ENCODE data around the gene TXNDC11.

TXNDC11 gene

DNA sequence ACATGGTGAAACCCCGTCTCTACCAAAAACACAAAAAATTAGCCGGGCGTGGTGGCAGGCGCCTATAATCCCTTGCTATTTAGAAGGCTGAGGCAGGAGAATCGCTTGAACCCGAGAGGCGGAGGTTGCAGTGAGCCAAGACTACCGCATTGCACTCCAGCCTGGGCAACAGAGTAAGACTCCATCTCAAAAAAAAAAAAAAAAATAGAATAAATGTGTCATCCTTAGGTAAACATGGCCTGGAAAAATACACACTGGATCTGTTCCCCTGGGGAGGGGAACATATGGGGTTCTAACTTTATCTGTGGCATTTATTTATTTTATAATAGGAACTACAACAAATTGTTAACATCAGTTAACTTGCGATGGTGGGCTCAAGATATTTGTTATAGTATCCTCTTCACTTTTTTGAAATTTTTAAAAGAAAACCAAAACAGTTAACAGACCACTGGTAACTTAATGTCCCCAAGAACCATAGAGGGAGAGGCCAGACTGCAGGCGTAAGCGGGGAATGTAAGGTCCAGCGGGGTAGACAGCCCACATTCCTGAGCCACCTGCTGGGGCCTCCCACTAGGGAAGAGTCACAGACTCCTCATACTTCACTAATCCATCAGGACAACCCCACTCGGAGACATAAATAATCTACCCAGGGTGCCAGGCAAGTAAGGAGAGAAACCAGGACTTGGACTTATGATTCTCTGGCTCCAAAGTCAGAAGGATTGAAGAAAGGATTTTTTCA, 12.5 kb upstream of the TXNDC11 start:
- DNase-seq (ENCODE audit: low spot score): no peak

DNA sequence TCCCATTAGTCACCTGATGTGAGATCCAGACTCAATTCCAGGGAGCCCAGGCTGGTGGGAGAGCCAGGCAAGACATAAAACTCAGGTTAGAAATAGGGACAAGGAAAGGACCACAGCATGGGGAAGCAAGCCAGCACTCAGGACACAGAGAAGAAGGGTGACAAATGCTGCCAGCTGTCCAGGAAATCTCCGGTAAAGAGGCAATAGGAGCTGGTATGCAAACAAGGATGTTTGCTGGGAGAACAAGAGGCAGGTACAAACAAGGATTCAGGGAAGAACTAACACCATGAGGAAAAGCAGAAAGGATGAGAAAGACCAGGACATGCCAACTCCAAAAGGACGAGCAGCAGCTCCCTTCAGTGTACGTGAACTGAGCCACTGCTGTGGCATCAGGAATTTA, 10.2 kb upstream of the TXNDC11 start:
- DNase-seq (ENCODE audit: low spot score): no peak

DNA sequence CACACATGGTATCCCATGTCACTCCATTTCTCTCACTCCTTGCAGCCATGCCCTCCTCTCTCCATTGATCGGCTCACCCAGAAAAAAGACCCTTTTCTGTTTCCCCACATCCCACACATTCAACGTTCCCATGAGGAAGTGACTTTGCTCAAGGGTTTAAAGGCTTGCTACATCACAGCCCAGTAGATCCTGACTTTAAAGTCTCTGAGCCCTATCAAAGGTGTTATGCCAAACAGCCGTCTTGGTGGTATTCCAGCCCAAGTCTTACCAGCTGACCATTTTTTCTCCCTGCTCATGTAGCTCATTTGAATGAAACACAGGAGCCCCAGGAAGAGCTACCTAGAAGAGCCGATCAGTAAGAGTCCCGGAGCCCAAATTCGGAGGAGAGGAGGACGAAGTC, 7.4 kb upstream of the TXNDC11 start:
- no peak for DNase-seq (ENCODE audit: low spot score)

DNA sequence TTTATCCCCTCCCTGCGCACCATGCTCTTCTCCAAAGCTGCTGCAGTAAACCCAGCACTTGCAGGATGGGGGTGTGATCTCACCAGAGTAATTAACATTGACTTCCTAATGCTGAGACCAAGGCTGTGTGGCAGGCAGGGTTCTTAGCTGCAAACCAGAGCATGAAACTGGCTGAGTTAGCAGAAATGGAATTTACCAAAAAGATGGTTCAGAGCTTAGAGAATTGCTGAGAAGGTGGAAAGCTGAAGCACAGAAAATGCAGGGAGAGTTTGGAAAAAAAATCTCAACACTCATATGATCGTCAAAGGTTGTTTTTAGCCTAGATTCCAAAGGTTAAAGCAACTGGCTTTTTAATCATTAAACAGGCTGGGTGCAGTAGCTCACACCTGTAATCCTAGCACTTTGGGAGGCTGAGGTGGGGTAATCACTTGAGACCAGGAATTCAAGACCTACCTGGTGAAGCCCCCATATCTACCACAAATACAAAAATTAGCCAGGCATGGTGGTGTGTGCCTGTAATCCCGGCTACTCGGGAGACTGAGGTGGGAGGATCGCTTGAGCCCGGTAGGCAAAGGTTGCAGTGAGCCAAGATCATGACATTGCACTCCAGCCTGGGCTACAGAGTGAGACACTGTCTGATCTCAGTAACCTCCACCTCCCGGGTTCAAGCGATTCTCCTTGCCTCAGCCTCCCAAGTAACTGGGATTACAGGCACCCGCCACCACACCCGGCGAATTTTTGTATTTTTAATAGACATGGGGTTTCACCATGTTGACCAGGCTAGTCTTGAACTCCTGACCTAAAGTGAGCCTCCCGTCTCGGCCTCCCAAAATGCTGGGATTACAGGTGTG, 6.0 kb upstream of the TXNDC11 start:
- DNase-seq (ENCODE audit: low spot score): no peak

DNA sequence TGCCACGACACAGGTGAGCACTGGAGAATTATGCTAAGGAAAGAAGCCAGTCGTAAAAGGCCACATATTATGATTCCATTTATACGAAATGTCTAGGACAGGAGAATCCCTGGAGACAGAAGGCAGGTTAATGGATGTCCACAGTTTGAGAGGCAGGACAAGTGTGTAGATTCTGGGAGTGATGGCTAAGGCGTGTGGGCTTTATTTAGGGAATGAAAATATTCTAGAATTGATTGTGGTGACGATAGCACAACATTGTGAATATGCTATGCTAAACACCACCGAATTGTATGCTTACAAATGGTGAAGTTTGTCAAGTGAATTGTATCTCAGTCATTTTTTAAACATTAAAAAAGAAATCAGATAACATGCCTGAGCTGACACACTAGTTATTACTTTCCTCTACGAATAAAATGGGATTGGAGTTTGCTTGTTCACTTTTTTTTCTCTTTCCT, 5.3 kb upstream of the TXNDC11 start:
- DNase-seq (ENCODE audit: low spot score): no peak

DNA sequence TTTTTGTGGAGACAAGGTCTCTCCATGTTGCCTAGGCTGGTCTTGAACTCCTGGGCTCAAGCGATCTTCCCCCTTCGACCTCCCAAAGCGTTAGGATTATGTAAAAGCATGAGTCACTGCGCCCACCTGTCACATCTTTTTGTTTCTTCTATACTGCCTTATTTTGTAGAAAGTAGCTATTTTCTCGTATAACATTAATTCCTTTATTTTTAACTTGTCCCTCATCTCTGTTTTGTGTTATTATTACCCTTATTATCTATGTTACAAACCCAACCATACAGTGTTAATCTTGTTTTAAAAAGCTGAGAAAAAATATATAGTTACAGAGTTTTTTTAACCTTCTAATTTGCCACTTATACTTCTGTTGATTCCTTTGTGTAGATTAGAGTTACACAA, 1.4 kb upstream of the TXNDC11 start:
- DNase-seq (ENCODE audit: low spot score): no peak

DNA sequence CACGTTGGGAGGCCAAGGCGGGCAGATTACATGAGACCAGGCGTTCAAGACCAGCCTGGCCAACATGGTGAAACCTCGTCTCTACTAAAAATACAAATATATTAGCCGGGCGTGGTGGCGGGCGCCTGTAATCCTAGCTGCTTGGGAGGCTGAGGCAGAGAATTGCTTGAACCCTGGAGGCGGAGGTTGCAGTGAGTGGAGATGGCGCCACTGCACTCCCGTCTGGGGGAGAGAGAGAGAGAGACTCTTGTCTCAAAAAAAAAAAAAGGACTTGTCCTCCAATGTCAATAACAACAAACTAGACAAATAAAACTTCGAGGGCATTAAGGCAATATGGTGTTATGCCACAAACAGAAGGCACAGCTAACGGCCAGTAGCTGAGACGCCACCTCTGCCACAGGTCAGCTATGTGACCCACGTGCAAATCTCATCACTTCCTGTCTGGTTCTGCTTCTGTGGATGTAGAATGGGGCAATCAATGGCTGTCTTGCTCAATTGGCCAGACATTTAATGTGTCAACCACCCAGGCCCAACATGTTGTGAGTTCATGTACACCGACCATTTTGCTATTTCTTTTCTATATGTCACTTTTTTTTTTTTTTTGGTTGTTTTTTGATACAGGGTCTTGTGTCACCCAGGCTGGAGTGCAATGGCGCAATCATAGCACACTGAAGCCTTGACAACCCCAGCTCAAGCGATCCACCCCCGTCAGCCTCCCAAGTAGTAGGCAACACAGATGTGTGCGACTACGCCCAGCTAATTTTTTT, 834 bp upstream of the TXNDC11 start:
- peak; percentile 58 for DNase-seq (ENCODE audit: low spot score)

DNA sequence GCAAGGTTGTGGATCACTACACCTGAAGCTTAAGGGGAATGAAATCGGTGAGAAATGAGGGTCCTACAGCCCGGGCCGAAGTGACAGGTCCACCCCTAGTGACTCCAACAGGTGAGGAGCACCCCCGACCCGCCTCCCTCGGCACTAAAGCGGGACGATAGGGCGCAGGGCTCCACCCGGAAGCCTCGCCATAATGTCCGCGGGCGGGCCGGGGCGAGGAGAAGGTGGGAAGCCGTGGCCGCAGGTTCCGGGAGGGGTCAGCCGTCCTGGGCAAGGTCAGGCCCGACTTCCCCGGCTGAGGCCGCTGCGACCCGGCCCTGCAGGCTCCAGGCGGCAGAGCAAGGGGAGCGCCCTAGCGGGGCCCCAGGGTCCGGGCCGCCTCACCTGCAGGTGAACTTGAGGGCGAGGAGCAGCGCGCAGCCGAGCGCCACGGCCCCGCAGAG, 543 bp downstream of the TXNDC11 start:
- peak; percentile 14 for DNase-seq (ENCODE audit: low spot score)

DNA sequence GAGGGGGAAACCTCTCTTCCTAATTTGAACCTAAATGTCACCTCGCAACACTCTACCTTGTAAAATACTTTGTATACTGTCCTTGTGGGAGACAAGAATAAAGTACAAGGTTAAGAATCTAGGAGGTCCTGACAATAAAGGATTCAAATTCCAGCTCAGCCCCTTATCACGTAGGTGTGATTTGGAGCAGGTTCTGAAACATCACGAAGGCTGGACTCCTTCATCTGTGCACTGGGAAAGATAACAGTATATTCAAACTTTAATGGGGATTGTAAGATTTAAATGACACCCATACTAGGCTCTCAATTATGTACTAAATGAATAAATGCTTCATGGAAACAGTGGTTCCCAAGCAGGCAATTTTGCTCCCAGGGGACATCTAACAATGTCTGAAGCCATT, 2.1 kb downstream of the TXNDC11 start:
- no peak for DNase-seq (ENCODE audit: low spot score)

DNA sequence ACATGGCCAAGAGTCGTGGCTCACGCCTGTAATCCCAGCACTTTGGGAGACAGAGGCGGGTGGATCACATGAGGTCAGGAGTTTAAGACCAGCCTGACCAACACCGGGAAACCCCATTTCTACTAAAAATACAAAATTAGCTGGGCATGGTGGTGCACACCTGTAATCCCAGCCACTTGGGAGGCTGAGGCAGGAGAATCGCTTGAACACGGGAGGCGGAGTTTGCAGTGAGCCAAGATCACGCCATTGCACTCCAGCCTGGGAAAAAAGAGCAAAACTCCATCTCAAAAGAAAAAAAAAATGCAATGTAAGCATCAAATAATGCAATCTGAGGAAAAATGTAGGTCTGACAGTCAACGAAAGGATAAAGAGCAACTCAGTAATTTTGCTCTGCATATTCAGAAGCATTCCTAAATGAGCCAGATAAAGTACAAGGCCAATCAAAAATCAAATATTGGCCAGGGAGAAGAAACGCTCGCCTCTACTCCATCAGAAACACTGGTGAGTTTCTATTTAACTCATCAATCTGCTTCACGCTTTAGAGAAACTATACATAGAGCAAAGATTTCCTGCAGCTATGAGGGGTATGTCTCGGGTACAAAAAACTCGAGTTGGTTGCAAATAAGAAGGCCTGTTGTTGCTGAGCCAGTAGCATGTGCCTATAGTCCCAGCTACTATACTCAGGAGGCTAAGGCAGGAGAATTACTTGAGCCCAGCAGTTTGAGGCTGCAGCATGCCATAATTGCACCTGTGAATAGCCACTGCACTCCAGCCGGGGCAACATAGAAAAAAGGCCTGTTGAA, 3.7 kb downstream of the TXNDC11 start:
- DNase-seq (ENCODE audit: low spot score): no peak

DNA sequence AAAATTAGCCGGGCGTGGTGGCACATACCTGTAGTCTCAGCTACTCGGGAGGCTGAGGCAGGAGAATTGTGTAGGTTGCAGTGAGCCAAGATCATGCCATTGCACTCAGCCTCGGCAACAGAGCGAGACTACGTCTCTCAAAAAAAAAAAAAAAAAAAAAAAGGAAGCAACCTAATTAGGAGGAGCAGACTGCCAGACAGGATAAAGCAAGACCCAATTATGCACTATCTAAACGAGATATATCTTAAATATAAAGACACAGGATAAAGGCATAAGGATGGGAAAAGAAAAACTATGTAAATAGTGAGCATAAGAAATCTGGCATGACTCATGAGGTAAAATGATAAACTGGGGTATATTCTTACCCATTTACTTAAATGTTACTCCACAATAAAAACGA, 4.9 kb downstream of the TXNDC11 start:
- DNase-seq (ENCODE audit: low spot score): peak; percentile 15

DNA sequence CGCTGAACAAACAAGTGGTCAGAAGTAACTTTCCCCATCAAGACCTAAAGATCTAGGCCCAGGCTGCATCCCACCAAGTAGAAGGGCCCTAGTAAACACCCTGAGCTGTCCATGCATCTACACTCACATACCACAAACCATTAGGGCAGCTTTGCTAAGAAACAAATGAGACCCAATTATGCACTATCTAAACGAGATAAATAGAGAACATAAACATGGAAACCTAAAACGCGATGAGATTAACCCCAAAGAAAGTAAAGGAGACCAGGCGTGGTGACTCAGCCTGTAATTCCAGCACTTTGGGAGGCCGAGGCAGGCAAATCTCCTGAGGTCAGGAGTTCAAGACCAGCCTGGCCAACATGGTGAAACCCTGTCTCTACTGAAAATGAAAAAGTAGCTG, 5.8 kb downstream of the TXNDC11 start:
- no peak for DNase-seq (ENCODE audit: low spot score)

DNA sequence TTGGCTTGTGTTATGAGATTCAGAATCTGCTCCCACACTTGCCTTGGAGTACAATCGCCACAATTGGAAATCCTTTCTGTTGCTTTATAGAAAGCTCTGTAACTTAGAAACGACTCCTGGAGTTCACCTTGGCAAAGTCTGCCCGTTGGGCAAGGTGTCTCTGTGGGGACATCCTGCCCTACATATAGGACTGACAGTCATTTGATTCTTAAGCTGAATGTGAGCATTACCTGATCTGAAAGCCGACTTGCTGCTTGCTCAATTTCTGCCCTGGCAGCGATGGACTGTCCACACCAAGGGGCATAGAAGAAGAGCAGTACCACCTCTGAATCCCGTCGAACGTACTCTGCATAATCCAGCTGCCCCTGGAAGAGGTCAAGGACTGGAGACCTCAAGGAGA, 6.9 kb downstream of the TXNDC11 start:
- DNase-seq (ENCODE audit: low spot score): no peak

DNA sequence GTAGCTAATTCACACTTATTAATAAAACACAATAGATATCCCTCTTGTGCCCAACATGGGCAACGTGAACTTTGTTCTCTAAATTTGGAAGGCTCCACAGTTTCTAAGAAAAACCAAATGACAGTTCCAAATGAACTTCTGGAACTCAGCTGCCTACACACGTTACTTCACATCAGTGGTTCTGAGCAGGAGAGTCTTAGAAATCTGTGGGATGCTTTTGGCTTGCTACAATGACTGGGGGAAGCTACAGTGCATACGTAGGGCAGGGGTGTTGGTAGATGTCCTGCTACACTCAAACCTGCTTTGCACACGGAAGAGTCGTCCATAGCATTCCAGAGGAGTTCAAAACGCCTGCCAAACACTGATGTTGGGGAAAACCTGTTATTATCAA, 8.0 kb downstream of the TXNDC11 start:
- no peak for DNase-seq (ENCODE audit: low spot score)

DNA sequence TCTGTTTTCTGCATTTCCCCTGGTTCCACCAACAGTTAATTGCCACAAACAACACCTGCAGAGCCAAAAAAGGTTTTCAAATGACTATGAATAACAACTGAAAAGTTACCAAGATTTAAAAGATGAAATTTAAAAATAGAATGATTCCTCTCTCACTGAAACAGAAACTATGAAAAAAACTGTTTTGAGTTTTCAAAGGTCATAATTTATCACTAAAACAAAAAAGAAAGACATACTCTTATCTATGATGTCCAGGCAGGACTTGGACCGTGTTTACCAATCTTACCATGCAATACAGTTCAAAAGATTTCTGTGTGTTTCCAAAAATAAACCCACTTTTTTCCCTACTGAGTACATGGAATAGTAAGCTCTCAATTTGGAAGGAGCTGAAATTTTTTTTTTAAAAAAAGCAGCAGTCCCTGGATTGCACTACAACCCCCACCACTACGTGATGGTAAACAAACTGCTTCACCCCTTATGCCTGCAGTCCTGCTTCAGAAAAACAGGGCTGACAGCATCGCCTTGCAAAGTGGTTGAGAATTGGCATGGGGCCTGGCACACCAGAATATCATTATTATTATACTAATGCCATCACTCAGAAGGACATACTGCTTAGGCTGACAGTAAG, 8.5 kb downstream of the TXNDC11 start:
- no peak for DNase-seq (ENCODE audit: low spot score)

DNA sequence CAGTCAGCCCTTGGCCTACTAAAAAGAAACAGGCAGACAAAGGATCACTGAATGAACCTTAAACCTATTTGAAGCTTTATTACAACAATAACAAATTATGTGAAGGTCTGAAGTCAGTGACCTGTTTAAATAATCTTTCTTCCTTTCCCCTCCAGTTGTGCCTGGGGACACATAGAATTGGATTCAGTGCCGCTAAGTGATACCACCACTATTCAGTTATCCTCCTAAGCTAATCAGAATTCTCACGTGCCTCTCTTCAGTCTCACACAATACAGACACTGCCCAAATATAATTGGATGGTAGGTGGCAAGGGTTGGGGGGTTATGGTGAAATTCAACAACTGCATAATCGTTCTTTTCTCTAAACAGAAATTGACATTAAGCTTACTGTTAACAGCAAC, 11.4 kb downstream of the TXNDC11 start:
- no peak for DNase-seq (ENCODE audit: low spot score)

DNA sequence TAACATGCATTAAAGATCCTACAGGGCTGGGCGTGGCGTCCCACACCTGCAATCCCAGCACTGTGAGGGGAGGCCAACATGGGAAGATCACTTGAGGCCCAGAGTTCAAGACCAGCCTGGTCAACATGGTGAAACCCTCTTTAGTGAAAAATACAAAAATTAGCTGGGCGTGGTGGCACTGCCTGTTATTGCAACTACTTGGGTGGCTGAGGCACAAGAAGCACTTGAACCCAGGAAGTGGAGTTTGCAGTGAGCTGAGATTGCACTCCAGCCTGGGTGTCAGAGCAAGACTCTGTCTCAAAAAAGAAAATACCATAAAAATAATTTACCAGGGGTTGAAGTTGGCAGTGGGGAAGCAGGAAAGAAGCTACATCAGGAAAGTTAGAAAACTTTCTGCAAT, 12.9 kb downstream of the TXNDC11 start:
- no peak for DNase-seq (ENCODE audit: low spot score)

DNA sequence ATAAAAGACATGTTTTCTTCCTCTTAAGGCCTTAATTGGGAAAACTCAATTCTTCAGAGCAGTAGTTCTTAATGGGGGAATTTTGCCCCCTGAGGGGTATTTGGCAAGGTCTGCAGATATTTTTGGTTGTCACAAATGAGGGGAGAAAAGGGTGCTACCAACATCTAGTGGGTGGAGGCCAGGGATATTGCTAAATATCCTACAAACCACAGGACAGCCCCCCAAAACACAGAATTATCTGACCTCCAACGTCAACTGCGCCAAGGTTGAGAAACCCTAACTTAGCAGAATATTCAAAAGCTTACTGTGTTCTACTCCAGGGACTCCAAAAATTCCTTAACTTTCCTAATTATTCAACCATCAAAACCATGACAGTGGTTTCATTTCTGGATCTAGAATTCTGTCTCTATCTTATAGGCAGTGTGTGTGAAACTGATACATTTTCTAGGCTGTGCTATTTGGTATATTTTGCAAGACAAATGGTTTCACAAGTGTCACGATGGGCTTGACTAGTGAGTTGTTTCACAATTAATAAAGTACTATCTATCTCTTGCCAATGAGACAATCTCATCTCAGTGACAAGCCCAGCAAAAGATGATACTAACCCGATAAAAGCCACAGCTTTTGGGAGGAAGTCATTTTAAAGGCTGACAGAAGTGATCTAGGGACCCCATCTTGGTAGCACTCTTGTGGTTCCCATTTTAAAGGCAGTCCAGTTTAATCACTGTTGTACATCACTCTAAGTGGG, 14.7 kb downstream of the TXNDC11 start:
- DNase-seq (ENCODE audit: low spot score): no peak

DNA sequence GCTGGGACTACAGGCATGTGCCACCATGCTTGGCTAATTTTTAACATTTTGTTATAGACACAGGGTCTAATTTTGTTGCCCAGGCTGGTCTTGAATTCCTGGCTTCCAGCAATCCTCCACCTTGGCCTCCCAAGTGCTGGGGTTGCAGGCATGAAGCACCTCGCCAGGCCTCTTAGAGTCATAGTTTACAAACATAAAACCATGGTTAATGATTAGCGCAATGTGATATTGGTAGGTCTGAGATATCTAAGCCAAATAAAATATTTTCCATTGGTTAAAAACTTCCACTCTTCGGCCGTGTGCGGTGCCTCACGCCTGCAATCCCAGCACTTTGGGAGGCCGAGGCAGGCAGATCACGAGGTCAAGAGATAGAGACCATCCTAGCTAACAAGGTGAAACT, 16.6 kb downstream of the TXNDC11 start:
- DNase-seq (ENCODE audit: low spot score): no peak

DNA sequence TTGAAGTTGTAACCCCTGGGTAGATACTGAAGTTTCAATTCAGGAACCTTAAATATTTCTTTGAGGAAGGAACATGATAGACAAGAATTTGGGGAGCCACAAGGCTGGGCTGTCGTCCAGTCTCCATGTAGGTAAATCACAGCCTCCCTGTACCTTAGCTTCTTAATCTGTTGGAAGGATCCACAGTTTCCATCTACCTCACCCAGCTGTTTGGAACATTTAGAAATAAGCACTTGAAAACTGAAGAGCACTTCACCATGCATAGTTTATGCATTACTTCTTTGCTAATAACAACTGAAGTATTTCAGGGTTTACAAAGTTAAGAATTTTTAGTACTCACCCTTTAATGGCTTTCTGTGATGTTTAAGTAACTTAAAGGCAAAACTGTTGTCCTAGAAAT, 17.2 kb downstream of the TXNDC11 start:
- no peak for DNase-seq (ENCODE audit: low spot score)
